ENCODE results near the gene FMN1.
A peak's percentile ranks its signal among the peaks of the same experiment; 100 is the strongest.

The FMN1 gene, protein sequence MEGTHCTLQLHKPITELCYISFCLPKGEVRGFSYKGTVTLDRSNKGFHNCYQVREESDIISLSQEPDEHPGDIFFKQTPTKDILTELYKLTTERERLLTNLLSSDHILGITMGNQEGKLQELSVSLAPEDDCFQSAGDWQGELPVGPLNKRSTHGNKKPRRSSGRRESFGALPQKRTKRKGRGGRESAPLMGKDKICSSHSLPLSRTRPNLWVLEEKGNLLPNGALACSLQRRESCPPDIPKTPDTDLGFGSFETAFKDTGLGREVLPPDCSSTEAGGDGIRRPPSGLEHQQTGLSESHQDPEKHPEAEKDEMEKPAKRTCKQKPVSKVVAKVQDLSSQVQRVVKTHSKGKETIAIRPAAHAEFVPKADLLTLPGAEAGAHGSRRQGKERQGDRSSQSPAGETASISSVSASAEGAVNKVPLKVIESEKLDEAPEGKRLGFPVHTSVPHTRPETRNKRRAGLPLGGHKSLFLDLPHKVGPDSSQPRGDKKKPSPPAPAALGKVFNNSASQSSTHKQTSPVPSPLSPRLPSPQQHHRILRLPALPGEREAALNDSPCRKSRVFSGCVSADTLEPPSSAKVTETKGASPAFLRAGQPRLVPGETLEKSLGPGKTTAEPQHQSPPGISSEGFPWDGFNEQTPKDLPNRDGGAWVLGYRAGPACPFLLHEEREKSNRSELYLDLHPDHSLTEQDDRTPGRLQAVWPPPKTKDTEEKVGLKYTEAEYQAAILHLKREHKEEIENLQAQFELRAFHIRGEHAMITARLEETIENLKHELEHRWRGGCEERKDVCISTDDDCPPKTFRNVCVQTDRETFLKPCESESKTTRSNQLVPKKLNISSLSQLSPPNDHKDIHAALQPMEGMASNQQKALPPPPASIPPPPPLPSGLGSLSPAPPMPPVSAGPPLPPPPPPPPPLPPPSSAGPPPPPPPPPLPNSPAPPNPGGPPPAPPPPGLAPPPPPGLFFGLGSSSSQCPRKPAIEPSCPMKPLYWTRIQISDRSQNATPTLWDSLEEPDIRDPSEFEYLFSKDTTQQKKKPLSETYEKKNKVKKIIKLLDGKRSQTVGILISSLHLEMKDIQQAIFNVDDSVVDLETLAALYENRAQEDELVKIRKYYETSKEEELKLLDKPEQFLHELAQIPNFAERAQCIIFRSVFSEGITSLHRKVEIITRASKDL (N-terminal part only)

DNA sequence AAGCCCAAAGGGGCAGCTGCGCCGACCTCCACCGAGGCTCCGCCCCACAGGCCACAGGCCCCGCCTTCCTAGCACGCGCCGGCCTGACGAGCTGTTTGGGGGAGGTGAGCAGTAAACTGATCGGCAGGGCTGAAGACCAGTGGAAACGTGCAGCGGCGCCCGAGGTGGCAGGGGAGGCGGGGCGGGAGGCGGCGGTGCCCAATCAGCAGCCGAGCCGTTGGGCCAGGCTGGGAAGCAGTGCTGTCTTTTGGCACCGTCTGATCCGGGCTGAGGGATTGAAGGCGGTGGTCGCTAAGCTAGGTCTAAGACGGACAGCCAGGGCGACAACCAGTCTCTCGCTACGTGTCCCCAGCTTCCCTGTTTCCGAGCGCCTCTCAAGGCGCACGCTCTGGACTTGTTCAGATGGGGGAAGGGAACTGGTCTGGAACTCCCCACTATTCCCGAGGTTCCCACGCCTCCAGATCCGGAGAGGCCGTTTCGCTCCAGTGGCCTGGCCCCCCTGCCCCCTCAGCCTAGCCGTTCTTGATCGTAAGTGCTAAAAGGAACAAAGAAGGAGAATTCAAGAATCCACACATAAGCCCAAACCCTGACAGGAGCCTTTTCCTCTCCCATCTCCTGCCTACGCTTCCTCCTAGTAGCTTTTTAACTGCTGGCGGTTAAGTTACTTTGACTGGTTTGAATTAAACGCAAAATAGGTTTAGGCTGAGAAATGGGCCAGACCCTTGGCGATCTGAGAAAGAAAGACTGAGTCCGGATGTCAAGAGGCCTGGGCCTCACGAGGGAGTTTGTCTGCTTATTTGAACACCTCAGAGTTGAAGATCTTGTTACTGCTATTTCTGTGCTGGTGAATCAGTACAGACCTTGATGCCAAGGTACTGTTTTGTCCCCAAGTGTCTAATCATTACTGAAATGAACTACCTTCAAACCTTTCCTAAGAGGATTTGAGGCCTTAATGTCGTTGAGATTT lies at the start of gene FMN1:
Gene FMN1 (minus strand): TSS at position 11 of the 967 bp plus-strand sequence. CDS start 39,800 bp downstream, outside the sequence.
- peak; percentile 59 to 78 (median 76) for DNase-seq (ENCODE audit: low read depth in 2 of 3, low spot score in 2 of 3)

DNA sequence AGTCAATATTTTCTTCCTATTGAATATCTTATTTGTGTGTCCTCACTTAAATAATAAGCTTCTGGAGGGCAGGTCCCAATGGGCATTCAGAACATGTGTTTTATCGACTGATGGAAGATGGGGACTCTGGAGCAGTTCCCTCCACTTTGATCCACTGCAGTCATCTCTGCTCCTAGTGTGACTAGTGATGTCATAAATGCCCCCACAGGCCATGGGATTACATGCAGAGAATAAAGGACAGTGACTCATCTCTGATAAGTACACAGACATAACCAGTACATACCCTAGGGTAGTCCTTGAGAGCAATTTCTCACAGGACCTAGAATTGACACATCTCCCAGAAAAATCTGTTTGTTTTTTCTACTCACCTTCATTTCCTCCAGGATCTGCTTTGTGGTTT lies 49.4 kb upstream of the FMN1 start:
- no peak for DNase-seq (ENCODE audit: low read depth in 2 of 3, low spot score in 2 of 3)

DNA sequence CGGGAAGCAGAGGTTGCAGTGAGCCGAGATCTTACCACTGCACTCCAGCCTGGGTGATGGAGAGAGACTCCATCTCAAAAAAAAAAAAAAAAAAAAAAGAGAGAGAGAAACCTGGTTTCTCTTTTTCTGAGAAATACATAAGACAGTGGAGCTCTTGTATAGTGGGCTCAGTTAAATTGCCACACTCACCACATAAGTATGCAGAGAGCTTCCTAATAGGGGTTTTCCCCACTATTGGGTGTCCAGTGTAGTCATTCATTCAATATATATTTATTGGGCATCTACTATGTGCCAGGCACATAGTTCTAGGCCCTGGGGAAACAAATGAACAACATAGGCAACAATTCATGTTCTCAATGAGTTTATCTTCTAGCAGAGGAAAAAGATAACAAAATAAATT lies 48.9 kb upstream of the FMN1 start:
- no peak for DNase-seq (ENCODE audit: low read depth in 2 of 3, low spot score in 2 of 3)

DNA sequence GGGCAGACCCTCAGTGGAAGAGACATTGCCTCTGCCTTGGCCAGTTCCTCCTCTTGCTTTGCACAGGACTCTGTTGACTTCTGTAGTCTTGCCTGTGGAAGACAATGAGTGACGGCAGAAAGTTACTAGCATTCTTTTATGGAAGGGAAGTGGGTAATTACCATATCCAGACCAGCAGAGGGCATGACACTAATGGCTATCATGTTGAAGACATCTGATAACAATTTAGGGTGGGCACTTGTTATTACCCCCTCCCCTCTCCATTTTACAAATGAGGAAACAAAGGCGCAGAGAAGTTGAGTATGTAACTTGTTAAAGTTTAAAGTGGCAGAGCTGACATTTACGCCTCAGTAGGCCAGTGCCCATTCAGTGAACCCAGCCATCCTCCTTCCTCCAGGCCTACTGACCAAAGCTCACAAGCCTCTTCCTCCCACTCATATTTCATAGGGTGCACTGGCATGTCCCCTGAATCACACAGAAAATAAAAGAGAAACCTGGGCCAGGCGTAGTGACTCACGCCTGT lies 48.2 kb upstream of the FMN1 start:
- DNase-seq (ENCODE audit: low read depth in 2 of 3, low spot score in 2 of 3): no peak

DNA sequence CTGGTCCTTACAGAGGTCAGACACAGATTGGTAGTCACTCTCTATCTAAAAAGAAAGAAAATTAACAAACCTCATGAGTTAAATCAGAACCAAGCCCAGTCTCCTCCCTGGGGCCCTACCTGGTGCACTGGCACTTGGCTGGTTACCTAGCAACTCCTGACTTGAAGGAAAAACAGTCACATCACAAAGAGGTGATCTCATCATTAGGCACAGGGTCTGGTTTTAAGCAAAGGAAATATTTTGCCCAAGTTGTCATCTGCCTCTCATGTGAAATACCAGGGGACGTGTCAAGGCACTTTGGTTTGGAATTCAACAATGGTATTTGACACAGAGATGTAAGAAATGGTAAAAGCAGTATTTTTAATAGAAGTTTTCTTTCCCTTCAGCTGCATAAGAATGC lies 47.7 kb upstream of the FMN1 start:
- no peak for DNase-seq (ENCODE audit: low read depth in 2 of 3, low spot score in 2 of 3)

DNA sequence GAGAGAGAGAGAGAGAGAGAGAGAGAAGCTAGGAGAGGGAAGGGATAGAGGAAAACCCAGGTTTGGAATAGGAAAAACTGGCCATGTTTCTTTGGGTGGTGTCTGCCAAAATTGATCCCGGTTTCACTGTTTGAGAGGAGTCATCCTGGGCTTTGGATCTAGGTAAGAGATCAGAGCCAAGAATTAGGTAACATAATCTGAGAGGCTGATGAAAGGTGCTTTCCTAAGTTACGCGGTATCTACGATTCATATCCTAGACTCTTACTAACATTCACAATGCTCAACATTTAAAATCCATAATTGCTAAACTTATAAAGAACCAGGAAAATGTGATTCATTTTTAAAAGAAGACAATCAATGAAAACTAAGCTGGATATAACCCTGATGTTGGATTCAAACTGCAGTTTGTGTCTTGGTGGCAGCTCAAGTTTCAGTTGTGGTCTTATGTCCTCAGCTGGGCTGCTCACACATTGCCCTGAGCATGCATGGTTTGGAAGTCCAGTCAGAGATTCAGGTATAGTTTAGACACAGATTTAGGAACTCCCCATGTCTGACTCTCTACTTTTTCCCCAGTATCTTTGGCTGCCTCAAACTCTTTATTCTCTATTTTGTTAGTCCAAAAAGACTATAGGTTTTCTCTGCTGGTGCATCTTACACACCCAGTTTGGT lies 42.5 kb upstream of the FMN1 start:
- DNase-seq (ENCODE audit: low read depth in 2 of 3, low spot score in 2 of 3): no peak

DNA sequence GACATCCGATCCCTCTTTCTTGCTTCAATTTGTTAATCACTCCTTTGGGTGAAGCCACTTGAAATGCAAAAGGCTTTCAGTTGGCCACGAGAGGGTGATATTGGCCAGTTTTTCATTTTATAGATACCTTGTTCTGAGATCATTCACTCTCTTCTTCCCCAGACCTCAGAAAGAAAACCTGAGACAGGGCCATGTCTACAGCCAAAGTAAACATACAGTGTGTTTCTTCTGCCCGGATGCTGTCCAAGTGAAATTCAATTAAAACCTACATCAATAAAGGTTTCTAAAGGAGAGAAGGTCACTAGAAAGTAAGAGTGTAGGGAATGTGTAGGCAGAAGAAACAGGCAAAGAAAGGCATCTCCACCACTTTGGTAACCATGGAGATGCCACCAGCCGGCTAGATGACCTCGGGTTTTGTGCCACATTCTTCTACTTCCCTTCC lies 39.5 kb upstream of the FMN1 start:
- DNase-seq (ENCODE audit: low read depth in 2 of 3, low spot score in 2 of 3): no peak

DNA sequence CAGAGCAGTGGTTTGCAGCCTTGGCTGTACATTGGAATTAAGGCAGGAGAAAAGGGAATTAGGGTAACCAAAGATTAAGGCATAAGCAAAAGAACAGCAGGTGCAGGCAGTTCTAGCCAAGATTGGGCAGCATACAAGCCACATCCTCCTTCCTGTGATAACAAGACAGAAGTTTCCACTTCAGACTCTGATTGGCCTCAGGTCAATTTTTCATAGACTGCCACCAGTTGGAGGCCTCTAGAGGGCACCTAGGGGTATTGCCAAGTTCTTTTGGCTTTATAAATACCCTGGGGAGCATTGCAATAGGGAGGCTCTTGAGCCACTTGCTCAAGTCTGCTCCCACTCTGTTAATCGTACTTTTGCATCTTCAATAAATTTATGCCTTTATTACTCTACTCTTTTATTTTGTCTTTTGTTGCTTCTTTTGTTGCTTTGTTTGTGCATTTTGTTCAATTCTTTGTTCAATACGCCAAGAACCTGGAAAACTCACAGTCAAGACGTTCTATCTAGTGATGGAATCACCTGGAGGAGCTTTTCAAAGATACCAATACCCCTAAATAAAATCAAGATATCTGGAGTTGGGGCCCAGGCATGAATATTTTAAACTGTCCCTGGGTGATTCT lies 32.2 kb upstream of the FMN1 start:
- DNase-seq (ENCODE audit: low read depth in 2 of 3, low spot score in 2 of 3): peak in 2 of 3 experiments; percentile 2 to 29

DNA sequence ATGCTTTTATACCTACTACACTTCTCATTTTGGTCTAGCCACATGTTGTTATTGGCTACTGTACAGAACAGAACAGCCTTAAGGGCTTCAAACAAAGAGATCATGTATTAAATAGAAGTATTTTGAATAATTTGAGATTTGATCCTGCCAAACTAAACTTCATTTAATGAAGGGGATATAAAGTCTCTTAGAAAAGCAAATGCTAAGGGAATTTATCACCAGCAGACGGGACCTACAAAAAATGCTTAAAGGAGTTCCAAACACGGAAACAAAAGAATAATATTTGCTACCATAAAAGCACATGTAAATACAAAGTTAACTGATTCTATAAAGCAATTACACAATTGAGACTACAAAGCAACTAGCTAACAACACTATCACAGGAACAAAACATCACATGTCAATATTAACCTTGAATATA lies 23.6 kb upstream of the FMN1 start:
- no peak for DNase-seq (ENCODE audit: low read depth in 2 of 3, low spot score in 2 of 3)

DNA sequence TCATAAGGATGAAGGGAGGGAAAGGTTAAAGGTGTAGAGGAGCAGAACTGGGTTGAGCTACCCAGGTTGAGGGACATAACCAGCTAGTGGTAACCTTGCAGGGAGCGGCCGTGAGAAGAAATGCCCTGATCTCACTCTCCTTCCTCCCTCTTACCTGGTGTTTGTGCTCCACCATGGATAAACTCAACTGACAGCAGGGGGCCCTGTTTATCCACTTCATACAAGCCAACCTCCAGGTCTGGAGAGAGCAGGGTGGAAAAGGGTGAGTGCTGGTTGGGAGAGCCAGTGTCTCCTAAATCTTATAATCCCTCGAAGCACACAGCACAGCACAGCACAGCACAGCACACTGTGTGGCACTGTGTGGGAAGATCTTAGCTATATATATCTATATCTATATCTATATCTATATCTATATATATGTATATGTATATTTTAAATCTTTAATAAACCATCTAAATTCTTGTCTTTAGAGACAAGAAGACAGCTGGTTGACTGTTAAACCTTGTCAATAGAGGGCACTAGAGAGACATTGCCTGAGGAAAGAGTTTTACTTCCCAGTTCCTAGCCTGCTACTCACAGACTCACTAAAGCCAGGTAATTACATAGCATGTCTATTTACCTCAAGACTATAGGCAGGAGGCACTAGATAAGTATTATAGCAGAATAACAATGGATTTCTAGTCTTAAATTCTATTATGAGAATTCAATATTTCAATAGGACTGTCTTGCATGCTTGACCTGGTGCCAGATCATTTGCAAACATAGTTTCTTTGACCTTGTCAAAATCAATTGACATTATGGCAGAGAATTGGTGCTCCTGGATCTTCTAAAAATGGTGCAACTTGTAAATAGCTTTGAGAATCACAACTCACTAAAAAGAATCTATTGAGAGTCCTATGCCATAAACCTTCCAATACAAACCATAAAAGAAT lies 21.7 kb upstream of the FMN1 start:
- DNase-seq (ENCODE audit: low read depth in 2 of 3, low spot score in 2 of 3): no peak

DNA sequence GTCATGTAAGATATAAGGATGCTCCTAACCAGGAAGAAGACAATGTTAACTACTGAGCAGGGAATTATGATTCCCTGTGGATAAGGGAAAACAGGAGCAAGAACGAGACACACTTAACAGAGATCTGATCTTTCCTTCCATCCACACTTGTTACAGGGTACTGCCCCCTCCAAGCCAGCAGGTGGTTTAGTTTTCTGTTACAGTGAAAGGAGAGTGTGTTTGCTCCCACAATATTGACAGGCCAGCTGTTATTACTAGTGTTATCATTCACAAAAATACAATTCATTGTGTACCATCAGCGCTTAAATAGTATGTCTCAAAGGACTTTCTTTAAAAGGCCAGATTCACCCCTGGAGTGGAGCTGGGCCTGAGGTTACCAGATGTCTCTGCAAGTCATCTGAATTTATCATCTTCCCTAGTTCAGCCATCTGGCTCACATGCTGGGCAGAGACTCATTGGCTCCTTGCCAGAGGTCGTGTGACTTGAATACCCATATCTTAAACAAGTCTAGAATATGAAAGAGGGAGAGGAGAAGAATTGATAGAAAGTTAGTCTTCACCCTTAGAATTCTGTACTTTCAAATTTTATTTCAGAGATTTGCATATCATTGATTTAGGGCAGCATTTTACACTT lies 16.8 kb upstream of the FMN1 start:
- no peak for DNase-seq (ENCODE audit: low read depth in 2 of 3, low spot score in 2 of 3)

DNA sequence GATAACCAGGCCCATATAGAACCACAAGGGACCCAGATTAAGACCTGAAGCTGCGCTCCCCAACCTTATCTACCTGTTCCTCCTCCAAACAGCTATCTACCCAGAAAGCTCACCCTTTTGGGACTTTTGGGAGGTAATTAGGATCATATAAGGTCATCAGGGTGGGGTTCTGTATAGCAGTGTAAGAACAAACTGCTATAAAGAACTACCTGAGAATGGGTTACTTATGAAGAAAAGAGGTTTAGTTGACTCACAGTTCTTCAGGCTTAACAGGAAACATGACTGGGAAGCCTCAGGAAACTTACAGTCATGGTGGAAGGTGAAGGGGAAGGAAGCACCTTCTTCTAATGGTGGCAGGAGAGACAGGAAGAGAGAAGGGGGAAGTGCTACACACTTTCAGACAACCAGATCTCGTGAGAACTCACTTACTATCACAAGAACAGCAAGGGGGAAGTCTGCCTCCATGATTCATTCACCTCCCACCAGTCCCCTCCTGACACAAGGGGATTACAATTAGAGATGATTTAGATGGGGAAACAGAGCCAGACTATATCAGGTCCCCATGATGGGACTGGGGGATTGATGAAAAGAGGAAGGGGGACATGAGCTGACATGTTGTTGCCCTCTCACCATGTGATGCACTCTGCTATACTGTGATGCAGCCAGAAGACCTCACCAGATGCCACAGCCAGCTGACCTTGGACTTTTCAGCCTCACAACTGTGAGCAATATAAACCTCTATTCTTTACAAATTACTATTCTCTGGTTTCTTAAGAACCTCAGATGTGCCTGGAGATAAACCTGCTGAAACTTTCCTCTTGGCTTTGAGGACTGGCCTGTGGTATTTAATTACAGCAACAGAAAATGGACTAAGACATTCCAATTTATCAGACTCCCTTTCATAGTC lies 15.3 kb upstream of the FMN1 start:
- DNase-seq (ENCODE audit: low read depth in 2 of 3, low spot score in 2 of 3): no peak

DNA sequence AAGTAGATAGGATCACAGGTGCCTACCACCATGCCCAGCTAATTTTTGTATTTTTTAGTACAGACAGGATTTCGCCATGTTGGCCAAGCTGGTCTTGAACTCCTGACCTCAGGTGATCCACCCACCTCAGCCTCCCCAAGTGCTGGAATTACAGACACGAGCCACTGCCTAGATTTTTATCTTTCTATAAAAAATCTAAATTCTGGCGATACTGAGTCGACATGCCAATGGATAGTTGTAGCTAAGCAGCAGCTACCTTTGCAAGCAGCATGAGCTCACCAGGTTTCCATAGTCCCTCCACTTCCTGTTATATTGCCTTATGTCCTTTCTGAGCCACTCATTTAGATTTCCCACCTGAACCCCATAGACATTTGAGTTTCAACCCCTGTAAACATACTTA lies 13.1 kb upstream of the FMN1 start:
- DNase-seq (ENCODE audit: low read depth in 2 of 3, low spot score in 2 of 3): no peak

DNA sequence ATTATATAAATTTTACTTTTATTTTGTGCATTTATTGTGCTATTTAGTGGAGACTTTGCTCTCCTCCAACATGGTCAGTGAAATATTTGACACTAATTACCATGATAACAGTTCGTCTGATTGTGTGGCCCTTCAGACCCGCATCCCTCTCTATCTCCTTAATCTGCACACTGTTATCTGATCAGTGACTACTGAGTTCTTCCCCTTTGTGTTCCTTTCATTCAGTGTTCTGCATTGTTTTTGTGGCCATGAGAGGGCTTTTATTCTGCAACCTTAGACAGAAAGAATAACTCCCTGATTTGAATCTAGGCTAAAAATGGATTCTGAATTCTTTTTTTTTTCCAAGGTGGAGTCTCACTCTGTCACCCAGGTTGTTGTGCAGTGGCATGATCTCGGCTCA lies 11.9 kb upstream of the FMN1 start:
- DNase-seq (ENCODE audit: low read depth in 2 of 3, low spot score in 2 of 3): no peak

DNA sequence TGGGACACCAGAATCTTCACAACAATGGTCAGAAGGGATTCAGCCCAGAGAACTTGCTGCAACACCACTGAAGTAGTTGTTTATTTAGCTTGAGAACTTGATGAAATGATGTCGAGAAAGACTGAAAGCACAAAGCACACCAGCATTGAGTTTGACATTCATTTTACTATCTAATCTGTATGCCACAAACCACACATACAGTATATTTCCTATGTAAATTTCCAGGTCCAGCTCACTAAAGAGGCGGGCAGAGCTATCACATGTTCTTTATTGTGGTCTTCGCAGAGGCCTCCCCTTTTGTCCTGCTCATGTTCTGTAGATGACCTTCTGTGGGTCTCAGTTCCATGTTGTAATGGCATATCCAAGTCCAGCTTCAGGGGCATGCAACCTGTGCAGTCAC lies 10.4 kb upstream of the FMN1 start:
- no peak for DNase-seq (ENCODE audit: low read depth in 2 of 3, low spot score in 2 of 3)

DNA sequence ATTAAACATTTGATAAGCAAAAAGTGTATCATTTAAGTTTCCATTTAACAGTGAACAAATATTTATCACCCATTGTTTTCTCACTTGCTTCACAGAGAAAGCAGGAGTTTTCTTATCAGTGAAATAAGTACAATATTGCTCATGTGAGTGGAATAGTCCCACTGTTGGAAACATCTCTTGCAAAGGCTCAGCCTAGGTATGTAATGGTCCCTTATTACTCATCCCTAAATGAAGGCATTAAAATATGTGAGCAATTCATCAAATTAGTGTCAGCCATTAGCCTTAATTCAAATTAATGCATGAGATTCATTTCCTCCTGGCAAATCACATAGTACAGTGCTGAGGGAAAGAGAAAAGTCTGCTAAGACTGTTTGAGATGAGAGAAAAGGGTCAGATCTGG lies 9.6 kb upstream of the FMN1 start:
- DNase-seq (ENCODE audit: low read depth in 2 of 3, low spot score in 2 of 3): no peak

All from activated CD8-positive, alpha-beta memory T cell treated with anti-CD3 and anti-CD28 coated beads for 48 hours (primary cell).